ENCODE measurements around the gene SLC4A9.
A peak's percentile ranks its signal among the peaks of the same experiment; 100 is the strongest.

SLC4A9 gene

DNA sequence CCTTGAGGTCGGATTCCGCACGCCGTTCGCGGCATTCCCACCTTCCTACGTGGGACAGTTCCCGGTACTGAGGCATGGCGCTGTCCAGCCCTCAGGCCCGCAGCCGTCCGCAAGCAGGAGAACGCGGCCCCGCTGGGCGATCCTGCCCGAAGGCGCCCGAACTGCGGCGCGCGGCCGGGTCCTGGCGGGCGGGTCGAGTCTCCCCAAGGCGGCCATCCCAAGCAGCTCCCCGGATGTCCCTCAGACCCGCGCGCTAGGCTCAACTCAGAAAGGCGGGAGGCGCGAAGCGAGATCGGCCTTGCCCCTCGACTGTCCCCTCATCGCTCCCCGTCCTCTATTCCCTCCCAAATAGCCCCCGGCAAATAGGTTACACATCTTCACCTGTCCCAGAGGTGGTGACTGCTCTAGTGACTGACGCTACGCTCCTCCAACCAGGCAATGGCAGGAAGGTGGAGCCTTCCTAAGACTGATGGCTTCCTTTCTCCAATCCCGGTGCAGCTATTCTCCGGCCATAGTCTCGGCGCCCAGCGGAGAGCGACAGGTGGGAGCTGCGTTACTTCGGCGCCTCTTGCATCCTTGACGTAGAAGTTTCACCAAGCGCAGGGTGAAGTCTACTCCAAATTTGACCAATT is 40.9 kb downstream of the SLC4A9 start:
- H4K5ac ChIP-seq (ENCODE audit: low read length) = no peak overlapping the region
- H2BK120ac ChIP-seq (ENCODE audit: low read depth, low read length) = no peak overlapping the region
- H4K8ac ChIP-seq (ENCODE audit: low read depth, low read length) = no peak overlapping the region
- no peak overlapping the region for H2AK5ac ChIP-seq (ENCODE audit: low read length)
- peaks cover 2% of the 10 kb centered on the region for H3K4me1 ChIP-seq (ENCODE audit: control insufficient read depth, low read depth, low read length)
- no peak overlapping the region for H3K4ac ChIP-seq (ENCODE audit: low read depth, low read length)
- peak overlapping the region; percentile 85 for H3K9ac ChIP-seq (ENCODE audit: low read length)
- H3K27me3 ChIP-seq (ENCODE audit: insufficient read depth, low read length, poor library complexity) = no peaks in the 10 kb centered on the region
- H2BK5ac ChIP-seq (ENCODE audit: low read length) = peak overlapping the region; percentile 93
- no peaks in the 10 kb centered on the region for H3K79me1 ChIP-seq (ENCODE audit: low read length)
- peak; percentile 100 for DNase-seq
- peak overlapping the region; percentile 97 for H3K56ac ChIP-seq (ENCODE audit: low read length)
- no peaks in the 10 kb centered on the region for H3K36me3 ChIP-seq (ENCODE audit: control insufficient read depth, insufficient read depth, low read length)
- peak overlapping the region; percentile 42 for H3K18ac ChIP-seq (ENCODE audit: low read length)
- peak overlapping the region; percentile 95 for H3K4me3 ChIP-seq (ENCODE audit: low read length)
- no peak overlapping the region for H2BK15ac ChIP-seq (replicated peaks; ENCODE audit: low read depth)
- WGBS (ENCODE audit: extremely low coverage, insufficient coverage, low lambda C conversion rate) = no CpG with 5 or more reads among the region's 54 CpGs
- H3K27ac ChIP-seq (ENCODE audit: low read depth, low read length) = peak overlapping the region; percentile 7
- peaks cover 40% of the 10 kb centered on the region for H3K79me2 ChIP-seq (ENCODE audit: control insufficient read depth, insufficient read depth, low read length)
- H3K23ac ChIP-seq (ENCODE audit: low read length) = no peak overlapping the region
- peak overlapping the region; percentile 49 for H3K4me2 ChIP-seq (ENCODE audit: low read length)

DNA sequence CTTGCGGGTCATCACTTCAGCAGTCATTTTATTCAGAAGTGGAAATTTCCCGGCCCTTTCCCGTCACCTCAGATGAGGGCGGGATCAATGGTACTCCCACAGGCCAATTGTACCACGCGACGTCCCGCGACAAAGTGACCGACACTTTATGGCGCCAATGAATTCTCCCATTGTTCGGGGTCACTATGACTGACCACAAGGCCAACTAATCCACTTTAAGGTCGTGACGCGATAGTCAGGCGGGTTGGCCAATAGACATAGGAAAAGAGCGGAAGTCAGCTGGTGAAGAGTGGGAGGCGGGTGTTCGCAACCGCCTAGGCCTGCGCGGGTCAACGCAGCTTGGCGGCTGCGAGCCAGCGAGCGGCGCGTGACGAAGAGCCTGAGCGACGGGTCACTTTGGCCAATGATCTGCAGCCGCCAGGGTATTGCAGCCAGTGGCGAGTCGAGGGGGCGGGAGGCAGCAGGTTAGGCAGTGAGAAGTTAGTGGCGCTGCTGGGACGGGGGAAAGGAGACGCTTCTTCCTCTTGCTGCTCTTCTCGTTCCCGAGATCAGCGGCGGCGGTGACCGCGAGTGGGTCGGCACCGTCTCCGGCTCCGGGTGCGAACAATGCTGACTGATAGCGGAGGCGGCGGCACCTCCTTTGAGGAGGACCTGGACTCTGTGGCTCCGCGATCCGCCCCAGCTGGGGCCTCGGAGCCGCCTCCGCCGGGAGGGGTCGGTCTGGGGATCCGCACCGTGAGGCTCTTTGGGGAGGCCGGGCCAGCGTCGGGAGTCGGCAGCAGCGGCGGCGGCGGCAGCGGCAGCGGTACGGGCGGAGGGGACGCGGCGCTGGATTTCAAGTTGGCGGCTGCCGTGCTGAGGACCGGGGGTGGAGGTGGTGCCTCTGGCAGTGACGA is 41.6 kb downstream of the SLC4A9 start, which contains the start of gene ANKHD1:
TSS of gene ANKHD1 (plus strand) at position 472 of the 896 bp plus-strand sequence. CDS start at position 607, 135 bp downstream.
- Histone ChIP-seq H2AK5ac (ENCODE audit: low read length) (no peak within 1 kb of the TSS), H3K9ac (ENCODE audit: low read length) (peak within 1 kb of the TSS; percentile 85), H3K18ac (ENCODE audit: low read length) (peak within 1 kb of the TSS; percentile 42), H3K23ac (ENCODE audit: low read length) (no peak within 1 kb of the TSS), H2BK120ac (ENCODE audit: low read depth, low read length) (no peak within 1 kb of the TSS), H3K4me3 (ENCODE audit: low read length) (peak within 1 kb of the TSS; percentile 95), H3K27me3 (ENCODE audit: insufficient read depth, low read length, poor library complexity) (no peaks in the 10 kb centered on the region), H3K36me3 (ENCODE audit: control insufficient read depth, insufficient read depth, low read length) (no peaks in the 10 kb centered on the region), H4K8ac (ENCODE audit: low read depth, low read length) (no peak within 1 kb of the TSS), H3K56ac (ENCODE audit: low read length) (peak within 1 kb of the TSS; percentile 99), H3K79me1 (ENCODE audit: low read length) (no peaks in the 10 kb centered on the region), H4K5ac (ENCODE audit: low read length) (no peak within 1 kb of the TSS), H3K4ac (ENCODE audit: low read depth, low read length) (peak within 1 kb of the TSS; percentile 56), H3K4me1 (ENCODE audit: control insufficient read depth, low read depth, low read length) (peaks cover 2% of the 10 kb centered on the region), H2BK15ac (replicated peaks; ENCODE audit: low read depth) (no peak within 1 kb of the TSS), H2BK5ac (ENCODE audit: low read length) (peak within 1 kb of the TSS; percentile 93), H3K27ac (ENCODE audit: low read depth, low read length) (peak within 1 kb of the TSS; percentile 84), H3K4me2 (ENCODE audit: low read length) (peak within 1 kb of the TSS; percentile 86), H3K79me2 (ENCODE audit: control insufficient read depth, insufficient read depth, low read length) (peaks cover 47% of the 10 kb centered on the region)
- no CpG with 5 or more reads among the region's 83 CpGs for WGBS (ENCODE audit: extremely low coverage, insufficient coverage, low lambda C conversion rate)
- peak; percentile 100 for DNase-seq

DNA sequence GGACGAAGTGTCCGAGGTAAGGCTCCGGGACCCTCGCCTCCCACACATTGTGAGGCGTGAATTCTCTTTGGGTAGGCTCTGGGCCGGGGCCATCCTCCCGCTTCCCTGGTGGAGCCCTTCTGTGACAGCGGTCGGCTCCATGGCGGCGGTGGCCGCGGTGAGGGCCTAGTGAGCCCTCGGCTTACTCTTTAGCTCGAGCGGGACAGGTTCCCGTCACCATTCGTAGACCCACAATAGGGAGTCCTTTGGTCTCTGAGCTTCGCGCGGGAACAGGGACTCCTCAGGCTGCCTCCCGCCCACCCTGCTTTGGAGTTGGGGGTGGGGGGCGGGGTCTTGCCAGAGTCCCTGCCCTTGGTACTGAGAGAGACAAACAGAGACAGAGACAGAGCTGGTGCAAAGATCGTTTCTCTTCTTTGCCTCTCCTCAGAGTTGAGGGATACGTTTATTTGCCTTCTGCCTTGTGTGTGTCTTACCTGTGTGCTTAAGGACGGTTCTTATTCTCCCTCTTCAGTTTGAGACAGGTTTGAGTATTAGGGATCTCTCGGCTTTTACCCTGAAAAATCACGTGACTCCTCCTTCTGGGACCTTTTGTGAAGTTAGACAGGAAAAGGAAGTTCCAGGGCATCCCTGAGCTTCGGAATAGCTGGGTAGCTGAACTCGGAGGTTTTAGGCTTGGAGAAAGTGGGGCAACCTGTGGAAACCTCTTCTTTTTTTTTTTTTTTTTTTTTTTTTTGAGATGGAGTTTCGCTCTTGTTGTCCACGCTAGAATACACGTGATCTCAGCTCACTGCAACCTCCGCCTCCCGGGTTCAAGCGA is 42.5 kb downstream of the SLC4A9 start:
- DNase-seq = peak; percentile 87
- H3K4me3 ChIP-seq (ENCODE audit: low read length) = peak overlapping the region; percentile 90
- H3K4ac ChIP-seq (ENCODE audit: low read depth, low read length) = peak overlapping the region; percentile 56
- no peaks in the 10 kb centered on the region for H3K27me3 ChIP-seq (ENCODE audit: insufficient read depth, low read length, poor library complexity)
- WGBS (ENCODE audit: extremely low coverage, insufficient coverage, low lambda C conversion rate) = no CpG with 5 or more reads among the region's 36 CpGs
- H3K36me3 ChIP-seq (ENCODE audit: control insufficient read depth, insufficient read depth, low read length) = no peaks in the 10 kb centered on the region
- H3K79me1 ChIP-seq (ENCODE audit: low read length) = no peaks in the 10 kb centered on the region
- H2BK15ac ChIP-seq (replicated peaks; ENCODE audit: low read depth) = no peak overlapping the region
- H4K5ac ChIP-seq (ENCODE audit: low read length) = no peak overlapping the region
- H3K18ac ChIP-seq (ENCODE audit: low read length) = no peak overlapping the region
- H3K27ac ChIP-seq (ENCODE audit: low read depth, low read length) = peak overlapping the region; percentile 84
- no peak overlapping the region for H2BK5ac ChIP-seq (ENCODE audit: low read length)
- peak overlapping the region; percentile 99 for H3K56ac ChIP-seq (ENCODE audit: low read length)
- H2AK5ac ChIP-seq (ENCODE audit: low read length) = no peak overlapping the region
- H3K4me2 ChIP-seq (ENCODE audit: low read length) = peak overlapping the region; percentile 86
- H3K9ac ChIP-seq (ENCODE audit: low read length) = peak overlapping the region; percentile 81
- H3K79me2 ChIP-seq (ENCODE audit: control insufficient read depth, insufficient read depth, low read length) = peaks cover 54% of the 10 kb centered on the region
- no peak overlapping the region for H3K23ac ChIP-seq (ENCODE audit: low read length)
- H3K4me1 ChIP-seq (ENCODE audit: control insufficient read depth, low read depth, low read length) = peaks cover 2% of the 10 kb centered on the region
- H2BK120ac ChIP-seq (ENCODE audit: low read depth, low read length) = no peak overlapping the region
- no peak overlapping the region for H4K8ac ChIP-seq (ENCODE audit: low read depth, low read length)

DNA sequence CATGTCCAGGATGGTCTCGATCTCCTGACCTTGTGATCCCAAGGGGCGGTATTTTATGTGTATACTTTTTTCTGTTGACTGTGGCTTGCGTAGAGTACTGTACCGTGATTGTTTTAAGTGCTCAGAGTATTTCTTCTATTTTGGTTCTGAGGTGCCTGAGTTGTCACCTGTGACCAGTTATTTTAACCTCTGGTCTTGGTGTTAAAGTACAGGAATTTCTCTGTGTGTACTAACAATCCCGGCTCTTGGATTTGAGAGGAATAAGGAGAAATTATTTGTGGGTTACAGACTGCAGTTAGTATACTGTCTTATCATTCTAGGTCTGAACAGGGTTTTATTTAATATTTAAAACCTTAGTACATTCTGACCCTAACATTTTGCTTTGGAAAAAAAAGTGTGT is 43.6 kb downstream of the SLC4A9 start:
- Histone ChIP-seq H3K9ac (ENCODE audit: low read length) (peak overlapping the region; percentile 45), H3K23ac (ENCODE audit: low read length) (no peak overlapping the region), H3K56ac (ENCODE audit: low read length) (no peak overlapping the region), H3K79me1 (ENCODE audit: low read length) (no peaks in the 10 kb centered on the region), H3K27me3 (ENCODE audit: insufficient read depth, low read length, poor library complexity) (no peaks in the 10 kb centered on the region), H2BK15ac (replicated peaks; ENCODE audit: low read depth) (no peak overlapping the region), H4K8ac (ENCODE audit: low read depth, low read length) (no peak overlapping the region), H4K5ac (ENCODE audit: low read length) (no peak overlapping the region), H2BK120ac (ENCODE audit: low read depth, low read length) (no peak overlapping the region), H3K4ac (ENCODE audit: low read depth, low read length) (no peak overlapping the region), H2AK5ac (ENCODE audit: low read length) (no peak overlapping the region), H3K4me3 (ENCODE audit: low read length) (no peak overlapping the region), H3K36me3 (ENCODE audit: control insufficient read depth, insufficient read depth, low read length) (no peaks in the 10 kb centered on the region), H3K4me2 (ENCODE audit: low read length) (peak overlapping the region; percentile 20), H3K27ac (ENCODE audit: low read depth, low read length) (no peak overlapping the region), H3K18ac (ENCODE audit: low read length) (no peak overlapping the region), H3K4me1 (ENCODE audit: control insufficient read depth, low read depth, low read length) (peaks cover 2% of the 10 kb centered on the region), H3K79me2 (ENCODE audit: control insufficient read depth, insufficient read depth, low read length) (peaks cover 60% of the 10 kb centered on the region), H2BK5ac (ENCODE audit: low read length) (no peak overlapping the region)
- no peak for DNase-seq
- WGBS (ENCODE audit: extremely low coverage, insufficient coverage, low lambda C conversion rate) = no CpG with 5 or more reads among the region's 5 CpGs

DNA sequence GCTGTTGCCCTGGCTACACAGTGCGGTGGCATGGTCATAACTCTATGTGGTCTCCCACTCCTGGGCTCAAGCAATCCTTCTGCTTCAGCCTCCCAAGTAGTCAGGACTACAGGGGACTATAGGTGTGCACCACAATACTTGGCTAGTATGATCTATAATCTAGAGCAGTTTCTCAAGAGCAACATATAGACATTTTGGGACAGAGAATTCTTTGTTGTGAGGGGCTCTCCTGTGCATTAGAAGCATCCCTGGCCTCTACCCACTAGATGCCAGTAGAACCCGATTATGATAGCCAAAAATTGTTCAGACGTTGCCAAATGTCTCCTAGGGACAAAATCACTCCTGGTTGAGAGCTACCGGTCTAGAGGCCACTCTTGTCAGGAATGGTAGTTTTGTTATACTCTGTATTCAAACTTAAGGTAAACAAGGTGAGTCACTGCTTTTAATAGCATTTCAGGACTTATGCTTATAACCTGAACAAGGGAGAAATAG is 48.8 kb downstream of the SLC4A9 start:
- Histone ChIP-seq H2BK15ac (replicated peaks; ENCODE audit: low read depth) (no peak overlapping the region), H3K27me3 (ENCODE audit: insufficient read depth, low read length, poor library complexity) (no peaks in the 10 kb centered on the region), H3K4me1 (ENCODE audit: control insufficient read depth, low read depth, low read length) (peaks cover 1% of the 10 kb centered on the region), H3K56ac (ENCODE audit: low read length) (no peak overlapping the region), H4K8ac (ENCODE audit: low read depth, low read length) (no peak overlapping the region), H3K9ac (ENCODE audit: low read length) (no peak overlapping the region), H4K5ac (ENCODE audit: low read length) (no peak overlapping the region), H3K79me1 (ENCODE audit: low read length) (no peaks in the 10 kb centered on the region), H3K4me2 (ENCODE audit: low read length) (no peak overlapping the region), H2AK5ac (ENCODE audit: low read length) (no peak overlapping the region), H3K79me2 (ENCODE audit: control insufficient read depth, insufficient read depth, low read length) (peaks cover 47% of the 10 kb centered on the region), H3K36me3 (ENCODE audit: control insufficient read depth, insufficient read depth, low read length) (no peaks in the 10 kb centered on the region), H2BK5ac (ENCODE audit: low read length) (no peak overlapping the region), H2BK120ac (ENCODE audit: low read depth, low read length) (no peak overlapping the region), H3K23ac (ENCODE audit: low read length) (no peak overlapping the region), H3K27ac (ENCODE audit: low read depth, low read length) (no peak overlapping the region), H3K4me3 (ENCODE audit: low read length) (no peak overlapping the region), H3K4ac (ENCODE audit: low read depth, low read length) (no peak overlapping the region), H3K18ac (ENCODE audit: low read length) (no peak overlapping the region)
- DNase-seq = no peak
- WGBS (ENCODE audit: extremely low coverage, insufficient coverage, low lambda C conversion rate) = no CpG with 5 or more reads among the region's 4 CpGs

Data from mesendoderm (in vitro differentiated cells).